ENCODE results near the gene MAML1.

MAML1 gene

DNA sequence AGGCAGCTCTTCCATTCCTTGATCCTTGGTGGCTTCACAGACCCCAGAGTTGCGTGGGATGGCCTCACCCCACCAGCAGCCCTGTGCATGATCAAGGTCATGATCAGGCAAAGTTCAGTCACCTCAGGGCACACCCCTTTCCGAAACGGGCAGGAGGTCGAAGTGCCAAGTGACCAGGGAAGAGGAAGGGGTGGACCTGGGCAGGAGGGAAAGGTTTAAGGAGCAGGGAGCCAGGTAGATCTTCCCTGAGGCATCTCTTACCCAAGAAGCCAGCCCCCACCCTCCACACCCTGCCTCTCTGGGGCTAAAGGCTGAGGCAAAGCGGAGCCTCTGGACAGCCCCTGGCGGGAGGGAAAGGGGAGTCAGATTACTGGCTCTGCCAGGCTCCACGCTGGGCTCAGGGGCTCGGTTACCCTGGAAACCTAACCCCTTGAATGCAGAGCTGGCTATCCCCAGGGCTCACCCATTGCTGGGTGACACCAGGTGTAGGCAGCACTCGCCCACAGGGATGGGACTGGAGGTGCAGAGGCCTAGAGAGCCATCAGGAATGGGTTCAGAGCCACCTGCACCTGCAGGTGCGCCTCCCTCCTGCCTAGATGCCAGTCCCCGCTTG, 70.4 kb downstream of the MAML1 start:
- ATAC-seq: no peak
- no peak for TF ChIP-seq SNAI2 (CRISPR knock-in tag; IDR thresholded peaks at IDR 0.05)
- TF ChIP-seq ESRRG (CRISPR knock-in tag; IDR thresholded peaks at IDR 0.05): no peak
- TF ChIP-seq GLIS3 (CRISPR knock-in tag; IDR thresholded peaks at IDR 0.05): no peak
- no peak for TF ChIP-seq TCF4 (CRISPR knock-in tag; IDR thresholded peaks at IDR 0.05; ENCODE audit: borderline replicate concordance)
- no peak for TF ChIP-seq BACH2 (CRISPR knock-in tag; IDR thresholded peaks at IDR 0.05; ENCODE audit: borderline replicate concordance)

DNA sequence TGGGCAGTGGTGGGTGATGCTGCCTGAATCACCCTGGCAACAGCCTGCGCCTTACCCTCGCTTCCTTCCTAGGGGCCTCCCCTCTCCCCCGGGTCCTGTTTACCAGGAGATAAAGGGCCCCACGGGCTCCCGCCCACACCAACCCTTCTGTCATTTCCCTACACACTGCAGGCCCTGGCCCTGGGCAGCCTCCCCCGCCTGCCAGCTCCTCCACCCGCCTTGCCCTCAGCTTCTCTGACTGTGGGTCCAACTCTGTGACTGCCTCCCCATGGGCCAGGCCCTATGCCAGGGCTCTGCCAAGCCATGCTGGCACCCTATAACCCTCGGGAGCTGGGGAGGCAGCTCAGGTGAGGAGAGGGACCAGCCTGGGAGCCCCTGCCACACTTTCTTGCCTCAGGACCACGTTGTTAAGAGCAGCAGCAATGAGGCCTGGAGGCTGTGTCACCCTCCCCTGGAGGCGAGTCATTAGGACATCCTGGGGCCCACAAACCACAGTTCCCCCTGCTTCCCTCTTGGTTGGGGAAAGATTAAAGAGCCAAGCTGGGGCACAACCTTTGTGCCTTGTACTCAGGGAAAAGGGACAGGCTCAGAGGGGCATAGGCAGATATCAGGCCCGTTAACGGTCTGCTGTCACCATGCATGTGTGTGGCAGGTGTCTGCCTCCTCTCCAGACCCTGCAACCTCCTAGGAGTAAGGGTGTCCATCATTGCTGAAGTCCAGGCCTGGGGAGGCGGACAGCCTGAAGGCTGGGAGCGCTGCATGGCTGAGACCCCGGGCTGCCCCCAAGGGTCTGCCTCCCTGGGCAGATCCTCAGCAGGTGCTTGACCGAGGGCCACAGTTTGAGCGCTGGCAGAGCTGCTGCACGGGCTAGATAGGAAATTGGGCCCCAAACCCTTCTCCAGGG, 71.3 kb downstream of the MAML1 start:
- no peak for ATAC-seq

DNA sequence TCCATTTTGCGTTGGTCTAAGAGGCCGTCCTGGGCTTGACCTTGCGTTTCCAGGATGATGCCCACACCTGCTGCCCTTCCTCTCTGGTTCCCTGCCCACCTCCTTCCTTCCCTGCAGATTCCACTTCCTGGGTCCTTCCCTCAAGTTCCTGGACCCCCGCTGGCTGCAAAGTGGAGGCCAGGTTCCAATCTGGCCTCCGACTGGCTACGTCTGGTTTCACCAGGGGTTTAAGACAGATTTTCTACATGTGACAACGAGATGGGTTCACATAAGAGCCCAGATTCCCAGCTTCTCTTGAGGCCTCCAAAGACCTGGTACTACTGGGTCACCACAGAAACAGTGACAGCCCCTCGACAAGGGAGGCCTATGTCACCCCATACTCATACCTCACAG, 71.9 kb downstream of the MAML1 start:
- no peak for ATAC-seq
- no peak for TF ChIP-seq TCF4 (CRISPR knock-in tag; IDR thresholded peaks at IDR 0.05; ENCODE audit: borderline replicate concordance)
- no peak for TF ChIP-seq ZFP3 (CRISPR knock-in tag; IDR thresholded peaks at IDR 0.05)
- TF ChIP-seq RARB (CRISPR knock-in tag; IDR thresholded peaks at IDR 0.05): no peak
- no peak for TF ChIP-seq PATZ1 (CRISPR knock-in tag; IDR thresholded peaks at IDR 0.05; ENCODE audit: borderline replicate concordance)
- TF ChIP-seq, protein P1, sequence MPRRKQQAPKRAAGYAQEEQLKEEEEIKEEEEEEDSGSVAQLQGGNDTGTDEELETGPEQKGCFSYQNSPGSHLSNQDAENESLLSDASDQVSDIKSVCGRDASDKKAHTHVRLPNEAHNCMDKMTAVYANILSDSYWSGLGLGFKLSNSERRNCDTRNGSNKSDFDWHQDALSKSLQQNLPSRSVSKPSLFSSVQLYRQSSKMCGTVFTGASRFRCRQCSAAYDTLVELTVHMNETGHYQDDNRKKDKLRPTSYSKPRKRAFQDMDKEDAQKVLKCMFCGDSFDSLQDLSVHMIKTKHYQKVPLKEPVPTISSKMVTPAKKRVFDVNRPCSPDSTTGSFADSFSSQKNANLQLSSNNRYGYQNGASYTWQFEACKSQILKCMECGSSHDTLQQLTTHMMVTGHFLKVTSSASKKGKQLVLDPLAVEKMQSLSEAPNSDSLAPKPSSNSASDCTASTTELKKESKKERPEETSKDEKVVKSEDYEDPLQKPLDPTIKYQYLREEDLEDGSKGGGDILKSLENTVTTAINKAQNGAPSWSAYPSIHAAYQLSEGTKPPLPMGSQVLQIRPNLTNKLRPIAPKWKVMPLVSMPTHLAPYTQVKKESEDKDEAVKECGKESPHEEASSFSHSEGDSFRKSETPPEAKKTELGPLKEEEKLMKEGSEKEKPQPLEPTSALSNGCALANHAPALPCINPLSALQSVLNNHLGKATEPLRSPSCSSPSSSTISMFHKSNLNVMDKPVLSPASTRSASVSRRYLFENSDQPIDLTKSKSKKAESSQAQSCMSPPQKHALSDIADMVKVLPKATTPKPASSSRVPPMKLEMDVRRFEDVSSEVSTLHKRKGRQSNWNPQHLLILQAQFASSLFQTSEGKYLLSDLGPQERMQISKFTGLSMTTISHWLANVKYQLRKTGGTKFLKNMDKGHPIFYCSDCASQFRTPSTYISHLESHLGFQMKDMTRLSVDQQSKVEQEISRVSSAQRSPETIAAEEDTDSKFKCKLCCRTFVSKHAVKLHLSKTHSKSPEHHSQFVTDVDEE (CRISPR knock-in tag; IDR thresholded peaks at IDR 0.05): no peak
- TF ChIP-seq BACH2 (CRISPR knock-in tag; IDR thresholded peaks at IDR 0.05; ENCODE audit: borderline replicate concordance): no peak
- TF ChIP-seq ISL1 (CRISPR knock-in tag; IDR thresholded peaks at IDR 0.05): no peak
- TF ChIP-seq ZNF565 (CRISPR knock-in tag; conservative IDR thresholded peaks at IDR 0.05; ENCODE audit: low read depth): no peak
- no peak for TF ChIP-seq OSR1 (CRISPR knock-in tag; IDR thresholded peaks at IDR 0.05)
- no peak for TF ChIP-seq ZNF8 (CRISPR knock-in tag; IDR thresholded peaks at IDR 0.05)
- no peak for TF ChIP-seq GLIS3 (CRISPR knock-in tag; IDR thresholded peaks at IDR 0.05)
- TF ChIP-seq ARNTL (CRISPR knock-in tag; IDR thresholded peaks at IDR 0.05; ENCODE audit: borderline replicate concordance, low read depth): no peak

More for the DNA sequence above, 71.3 kb downstream of the MAML1 start:
- TF ChIP-seq CSRNP3 (CRISPR knock-in tag; IDR thresholded peaks at IDR 0.05) (no peak), OSR1 (CRISPR knock-in tag; IDR thresholded peaks at IDR 0.05) (no peak), ZNF8 (CRISPR knock-in tag; IDR thresholded peaks at IDR 0.05) (no peak), POU6F1 (CRISPR knock-in tag; IDR thresholded peaks at IDR 0.05; ENCODE audit: borderline replicate concordance, low read depth) (no peak), ESRRG (CRISPR knock-in tag; IDR thresholded peaks at IDR 0.05) (no peak), TCF4 (CRISPR knock-in tag; IDR thresholded peaks at IDR 0.05; ENCODE audit: borderline replicate concordance) (no peak), BACH2 (CRISPR knock-in tag; IDR thresholded peaks at IDR 0.05; ENCODE audit: borderline replicate concordance) (no peak), SNAI2 (CRISPR knock-in tag; IDR thresholded peaks at IDR 0.05) (no peak)
- TF ChIP-seq, protein P2, sequence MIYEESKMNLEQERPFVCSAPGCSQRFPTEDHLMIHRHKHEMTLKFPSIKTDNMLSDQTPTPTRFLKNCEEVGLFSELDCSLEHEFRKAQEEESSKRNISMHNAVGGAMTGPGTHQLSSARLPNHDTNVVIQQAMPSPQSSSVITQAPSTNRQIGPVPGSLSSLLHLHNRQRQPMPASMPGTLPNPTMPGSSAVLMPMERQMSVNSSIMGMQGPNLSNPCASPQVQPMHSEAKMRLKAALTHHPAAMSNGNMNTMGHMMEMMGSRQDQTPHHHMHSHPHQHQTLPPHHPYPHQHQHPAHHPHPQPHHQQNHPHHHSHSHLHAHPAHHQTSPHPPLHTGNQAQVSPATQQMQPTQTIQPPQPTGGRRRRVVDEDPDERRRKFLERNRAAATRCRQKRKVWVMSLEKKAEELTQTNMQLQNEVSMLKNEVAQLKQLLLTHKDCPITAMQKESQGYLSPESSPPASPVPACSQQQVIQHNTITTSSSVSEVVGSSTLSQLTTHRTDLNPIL (CRISPR knock-in tag; IDR thresholded peaks at IDR 0.05; ENCODE audit: low read depth): no peak
- TF ChIP-seq, protein P1 (CRISPR knock-in tag; IDR thresholded peaks at IDR 0.05): no peak

All from SK-N-SH treated with all-trans-retinoic acid at 6 μM for 48 hours (cell line).